K562 (cell line): ENCODE data around the gene PSRC1. TPM values are rescaled to one million over a fixed set of nuclear protein-coding genes. Genes with fewer than 3 reads are reported as not detected.

Experiments
- CAMTA2 ChIP-seq: fragments of 250-450 bp; sonication (Bioruptor Pico); conservative IDR thresholded peaks from 2 replicates; pipeline ENCODE4 v1.5.1; 2022
- CREM ChIP-seq: IDR thresholded peaks from 2 replicates; pipeline ENCODE4 v1.6.1; 2014; ENCODE audit warnings: antibody characterized with exemption, low read depth
- CSDE1 ChIP-seq, 2 experiments: fragments of 450-650 bp; IDR thresholded peaks; 2 replicates each; pipeline ENCODE4 v1.6.1; 2016; ENCODE audit warnings: mild to moderate bottlenecking in 1 of 2
- CTBP1 ChIP-seq: fragments of 450-650 bp; IDR thresholded peaks from 2 replicates; pipeline ENCODE4 v1.6.1; 2016; ENCODE audit warnings: borderline replicate concordance
- FOS ChIP-seq: IDR thresholded peaks from 3 replicates; pipeline ENCODE4 v1.6.1; 2011; ENCODE audit not compliant: insufficient read length; ENCODE audit errors: extremely low read depth
- FOXK1 ChIP-seq: sonication (generic); formaldehyde crosslinking; IDR thresholded peaks from 2 replicates; pipeline ENCODE4 v1.8.0; 2022; ENCODE audit warnings: missing genetic modification reagents, mild to moderate bottlenecking, borderline replicate concordance
- HIVEP1 ChIP-seq: fragments of 250-450 bp; sonication (Bioruptor Pico); IDR thresholded peaks from 2 replicates; pipeline ENCODE4 v1.4.0; 2020; ENCODE audit warnings: mild to moderate bottlenecking
- IFI16 ChIP-seq: fragments of 250-450 bp; sonication (Bioruptor Pico); IDR thresholded peaks from 2 replicates; pipeline ENCODE4 v2.1.2; 2022; ENCODE audit warnings: mild to moderate bottlenecking, inconsistent platforms
- MAZ ChIP-seq, 2 experiments: fragments of 450-650 bp in 1 of 2; sonication (generic) in 1 of 2; formaldehyde crosslinking; IDR thresholded peaks in 1 of 2; conservative IDR thresholded peaks in 1 of 2; 2 replicates each; pipeline versions ENCODE4 v1.4.0 to v1.5.0; 2020; ENCODE audit warnings: mild to moderate bottlenecking in 1 of 2, missing genetic modification reagents in 1 of 2
- POLR2AphosphoS5 ChIP-seq: IDR thresholded peaks from 2 replicates; pipeline ENCODE4 v1.6.1; 2011; ENCODE audit warnings: mild to moderate bottlenecking, low read depth, low read length, moderate library complexity; ENCODE audit not compliant: control insufficient read depth, insufficient read depth
- POLR2B ChIP-seq: fragments of 450-650 bp; IDR thresholded peaks from 2 replicates; pipeline ENCODE4 v1.6.1; 2018; ENCODE audit warnings: low read depth; ENCODE audit not compliant: partially characterized antibody
- SIN3A ChIP-seq, 2 experiments: fragments of 150-350 bp in 1 of 2; IDR thresholded peaks; 2 replicates each; pipeline ENCODE4 v1.6.1; 2011 to 2016; ENCODE audit warnings: borderline replicate concordance in 2 of 2, low read depth in 2 of 2, low read length in 2 of 2, mild to moderate bottlenecking in 2 of 2, moderate library complexity in 2 of 2; ENCODE audit not compliant: control insufficient read depth in 1 of 2
- SIX5 ChIP-seq, 2 experiments: IDR thresholded peaks; 2 replicates each; pipeline ENCODE4 v1.6.1; 2011; ENCODE audit warnings: low read length in 2 of 2, borderline replicate concordance in 1 of 2, low read depth in 1 of 2, mild to moderate bottlenecking in 1 of 2, moderate library complexity in 1 of 2; ENCODE audit not compliant: insufficient read depth in 1 of 2
- STAG1 ChIP-seq: sonication (generic); formaldehyde crosslinking; IDR thresholded peaks from 2 replicates; pipeline ENCODE4 v1.5.0; 2020; ENCODE audit warnings: missing genetic modification reagents, borderline replicate concordance
- TFAM ChIP-seq: fragments of 250-450 bp; sonication (Bioruptor Pico); conservative IDR thresholded peaks from 2 replicates; pipeline ENCODE4 v1.5.0; 2021; ENCODE audit warnings: mild to moderate bottlenecking, moderate library complexity
- ZBTB17 ChIP-seq: fragments of 450-650 bp; formaldehyde crosslinking; IDR thresholded peaks from 2 replicates; pipeline ENCODE4 v1.4.0; 2020; ENCODE audit warnings: mild to moderate bottlenecking
- ZFP1 ChIP-seq: fragments of 450-650 bp; formaldehyde crosslinking; IDR thresholded peaks from 2 replicates; pipeline ENCODE4 v1.4.0; 2020; ENCODE audit warnings: mild to moderate bottlenecking, mixed read lengths
- ZNF24 ChIP-seq: fragments of 450-650 bp; IDR thresholded peaks from 2 replicates; pipeline ENCODE4 v1.6.1; 2016
- ZNF583 ChIP-seq: fragments of 250-450 bp; sonication (Bioruptor Pico); IDR thresholded peaks from 2 replicates; pipeline ENCODE4 v1.4.0; 2020
- ZNF609 ChIP-seq: sonication (generic); formaldehyde crosslinking; IDR thresholded peaks from 2 replicates; pipeline ENCODE4 v1.8.1; 2023; ENCODE audit warnings: missing genetic modification reagents, mild to moderate bottlenecking, borderline replicate concordance
- ZNF830 ChIP-seq: fragments of 250-450 bp; sonication (Bioruptor Pico); IDR thresholded peaks from 2 replicates; pipeline ENCODE4 v1.5.0; 2021; ENCODE audit warnings: mild to moderate bottlenecking
- polyA plus RNA-seq, 8 experiments: library from polyadenylated mRNA; depleted of rRNA in 4 of 8; stranded (reverse) in 5 of 8; unstranded in 3 of 8; fragments of >200 nt; fragmentation: Nextera tagmentation in 2 of 8; fragmentation: Illumina TruSeq in 1 of 8; extraction: Ambion mirVana in 2 of 8; extraction: Trizol in 1 of 8; gene quantifications; 2 replicates each; pipeline versions ENCODE4 v1.2.1 to v1.2.3, GENCODE V29; 2011 to 2014; ENCODE audit warnings: inconsistent platforms in 1 of 8, missing spikeins in 1 of 8
- total RNA-seq, 7 experiments: library from RNA; depleted of rRNA in 6 of 7; stranded (reverse); fragments of >200 nt in 6 of 7; fragmentation: Illumina TruSeq in 2 of 7; extraction: Trizol in 2 of 7; gene quantifications; 2 replicates each; pipeline versions ENCODE4 v1.2.1 to v1.2.3, GENCODE V29; 2011 to 2021; ENCODE audit warnings: low replicate concordance in 1 of 7
- TF ChIP-seq, protein P1 (sequence below): fragments of 450-650 bp; IDR thresholded peaks from one replicate; pipeline ENCODE4 v1.6.1; 2018; ENCODE audit warnings: mild to moderate bottlenecking, moderate library complexity; ENCODE audit not compliant: partially characterized antibody

PSRC1 gene
- total and polyA plus RNA-seq, 9 of the 15 experiments (the other 6 are each of a cell fraction or from before 2014, with no cell fraction given) = 6.5 to 65.2 (median 39.3) TPM

- TF ChIP-seq TFAM (CRISPR knock-in tag) (no peak), HIVEP1 (CRISPR knock-in tag) (no peak), CSDE1 (IDR thresholded peaks at IDR 0.05) (no peak), POLR2B (no peak), STAG1 (CRISPR knock-in tag) (no peak), ZBTB17 (CRISPR knock-in tag) (no peak), POLR2AphosphoS5 (no peak), CTBP1 (peak; percentile 77), SIX5 (IDR thresholded peaks at IDR 0.05; ENCODE audit: borderline replicate concordance in 1 of 2, insufficient read depth in 1 of 2, low read depth in 1 of 2, low read length in 2 of 2) (no peak), ZFP1 (no peak), ZNF830 (CRISPR knock-in tag) (no peak), FOXK1 (CRISPR knock-in tag) (no peak), IFI16 (CRISPR knock-in tag) (no peak), ZNF609 (CRISPR knock-in tag) (no peak), CAMTA2 (CRISPR knock-in tag) (no peak), ZNF24 (no peak), ZNF583 (CRISPR knock-in tag) (0 out of 2 replicates have a peak, but pooled peaks have one; percentile 14), MAZ (CRISPR knock-in tag; conservative IDR thresholded peaks at IDR 0.05 in 1 of 2, IDR thresholded peaks at IDR 0.05 in 1 of 2) (0 out of 4 replicates have a peak, but pooled peaks of 1 of the 2 experiments have one; percentile 34), FOS (no peak), SIN3A (IDR thresholded peaks at IDR 0.05; ENCODE audit: borderline replicate concordance in 2 of 2, control insufficient read depth in 1 of 2, low read depth in 2 of 2, low read length in 2 of 2) (no peak), CREM (peak; percentile 66)
- TF ChIP-seq, protein P1, sequence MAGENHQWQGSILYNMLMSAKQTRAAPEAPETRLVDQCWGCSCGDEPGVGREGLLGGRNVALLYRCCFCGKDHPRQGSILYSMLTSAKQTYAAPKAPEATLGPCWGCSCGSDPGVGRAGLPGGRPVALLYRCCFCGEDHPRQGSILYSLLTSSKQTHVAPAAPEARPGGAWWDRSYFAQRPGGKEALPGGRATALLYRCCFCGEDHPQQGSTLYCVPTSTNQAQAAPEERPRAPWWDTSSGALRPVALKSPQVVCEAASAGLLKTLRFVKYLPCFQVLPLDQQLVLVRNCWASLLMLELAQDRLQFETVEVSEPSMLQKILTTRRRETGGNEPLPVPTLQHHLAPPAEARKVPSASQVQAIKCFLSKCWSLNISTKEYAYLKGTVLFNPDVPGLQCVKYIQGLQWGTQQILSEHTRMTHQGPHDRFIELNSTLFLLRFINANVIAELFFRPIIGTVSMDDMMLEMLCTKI = no peak
These were observed 16.0 kb upstream of the PSRC1 start (continued) for GRCh38 chr1:109298666-109299557.
